Measurements from ENCODE around the gene BUD31. TPM values are rescaled to one million over a fixed set of nuclear protein-coding genes. Genes with fewer than 3 reads are reported as not detected.

The BUD31 gene
- total and polyA plus RNA-seq, 9 of the 15 experiments (the other 6 are each of a cell fraction or from before 2014, with no cell fraction given), result 105 to 342 (median 247) TPM

GRCh38 chr7:99375070-99375807 lies 33.5 kb upstream of the BUD31 start (continued):
- no peak; a peak in 1 of 6 replicates for TF ChIP-seq ZBTB11 (CRISPR knock-in tag; IDR thresholded peaks at IDR 0.05)
- TF ChIP-seq ATF2 (CRISPR knock-in tag; IDR thresholded peaks at IDR 0.05), result no peak
- TF ChIP-seq NONO (IDR thresholded peaks at IDR 0.05; ENCODE audit: low read depth in 2 of 2, low read length in 1 of 2), result peak in 1 of 2 experiments; percentile 61; a peak in 1 of 4 replicates
- TF ChIP-seq ETV6 (IDR thresholded peaks at IDR 0.05; ENCODE audit: borderline replicate concordance in 1 of 2, low read depth in 2 of 2, low read length in 1 of 2), result 0 out of 4 replicates have a peak, but pooled peaks of 1 of the 2 experiments have one; percentile 27
- TF ChIP-seq ETV6 (CRISPR knock-in tag; IDR thresholded peaks at IDR 0.05; ENCODE audit: borderline replicate concordance), result no peak
- TF ChIP-seq POLR2A (conservative IDR thresholded peaks at IDR 0.05), result no peak
- TF ChIP-seq, protein P1, sequence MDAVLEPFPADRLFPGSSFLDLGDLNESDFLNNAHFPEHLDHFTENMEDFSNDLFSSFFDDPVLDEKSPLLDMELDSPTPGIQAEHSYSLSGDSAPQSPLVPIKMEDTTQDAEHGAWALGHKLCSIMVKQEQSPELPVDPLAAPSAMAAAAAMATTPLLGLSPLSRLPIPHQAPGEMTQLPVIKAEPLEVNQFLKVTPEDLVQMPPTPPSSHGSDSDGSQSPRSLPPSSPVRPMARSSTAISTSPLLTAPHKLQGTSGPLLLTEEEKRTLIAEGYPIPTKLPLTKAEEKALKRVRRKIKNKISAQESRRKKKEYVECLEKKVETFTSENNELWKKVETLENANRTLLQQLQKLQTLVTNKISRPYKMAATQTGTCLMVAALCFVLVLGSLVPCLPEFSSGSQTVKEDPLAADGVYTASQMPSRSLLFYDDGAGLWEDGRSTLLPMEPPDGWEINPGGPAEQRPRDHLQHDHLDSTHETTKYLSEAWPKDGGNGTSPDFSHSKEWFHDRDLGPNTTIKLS (IDR thresholded peaks at IDR 0.05; ENCODE audit: borderline replicate concordance, low read depth), result peak; percentile 35; the same call in 1 of the 2 replicates
- no peak for TF ChIP-seq SRSF3 (IDR thresholded peaks at IDR 0.05; ENCODE audit: insufficient read depth, low read length)
- TF ChIP-seq CBX1 (IDR thresholded peaks at IDR 0.05; ENCODE audit: low read depth), result peak; percentile 83
- no peak for TF ChIP-seq ZNF146 (CRISPR knock-in tag; IDR thresholded peaks at IDR 0.05; ENCODE audit: unreplicated experiment)
- peak; percentile 46; the same call in 1 of the 2 replicates for TF ChIP-seq HDGF (IDR thresholded peaks at IDR 0.05)
- no peak for TF ChIP-seq ZNF583 (CRISPR knock-in tag; IDR thresholded peaks at IDR 0.05)
- TF ChIP-seq ELF4 (CRISPR knock-in tag; IDR thresholded peaks at IDR 0.05), result no peak
- TF ChIP-seq ZNF263 (CRISPR knock-in tag; IDR thresholded peaks at IDR 0.05; ENCODE audit: borderline replicate concordance), result no peak
- no peak for TF ChIP-seq SETDB1 (IDR thresholded peaks at IDR 0.05; ENCODE audit: low read length)
- no peak for TF ChIP-seq THRAP3 (IDR thresholded peaks at IDR 0.05; ENCODE audit: borderline replicate concordance)
- TF ChIP-seq ZNF121 (CRISPR knock-in tag; conservative IDR thresholded peaks at IDR 0.05), result peak; percentile 99
- 0 out of 2 replicates have a peak, but pooled peaks have one; percentile 14 for TF ChIP-seq JUND (IDR thresholded peaks at IDR 0.05; ENCODE audit: borderline replicate concordance, low read depth, low read length)
- no peak; the same call in 2 of the 3 replicates for TF ChIP-seq JUND (tag; IDR thresholded peaks at IDR 0.05; ENCODE audit: borderline replicate concordance, low read depth, low read length)
- TF ChIP-seq ZNF79 (CRISPR knock-in tag; IDR thresholded peaks at IDR 0.05; ENCODE audit: low read depth), result no peak
- no peak for TF ChIP-seq SIX5 (IDR thresholded peaks at IDR 0.05; ENCODE audit: borderline replicate concordance in 1 of 2, insufficient read depth in 1 of 2, low read depth in 1 of 2, low read length in 2 of 2)
